Activated CD4-positive, alpha-beta T cell treated with anti-CD3 and anti-CD28 coated beads, Interleukin-2, amount 10 ng/mL, durations not matched to agents 24 days and 14 days (primary cell): ENCODE results near the gene KRTAP4-7. TPM values are rescaled to one million over a fixed set of nuclear protein-coding genes. Genes with fewer than 3 reads are reported as not detected.
"Not testable (repeated sequence)": the region's sequence is repeated elsewhere in the genome, so short reads cannot be mapped to it uniquely, and the experiment has no call there.

ENCODE experiments used
- DNase-seq: peaks from one replicate; pipeline ENCODE4 v3.0.0; 2022
- H3K27ac Mint-ChIP-seq: one replicate; pipeline ENCODE4 v1.8.0; 2022; ENCODE audit warnings: mild to moderate bottlenecking, mixed read lengths
- H3K27me3 Mint-ChIP-seq: one replicate; pipeline ENCODE4 v1.8.0; 2022; ENCODE audit warnings: mixed read lengths
- H3K36me3 Mint-ChIP-seq: one replicate; pipeline ENCODE4 v1.8.0; 2022; ENCODE audit warnings: low read depth, mild to moderate bottlenecking, mixed read lengths
- H3K4me1 Mint-ChIP-seq: one replicate; pipeline ENCODE4 v1.8.0; 2021; ENCODE audit warnings: mixed read lengths
- H3K4me3 Mint-ChIP-seq: one replicate; pipeline ENCODE4 v1.8.0; 2022; ENCODE audit warnings: mild to moderate bottlenecking, moderate library complexity, mixed read lengths
- H3K9me3 Mint-ChIP-seq: one replicate; pipeline ENCODE4 v1.8.0; 2021; ENCODE audit warnings: mixed read lengths
- intact Hi-C: fragments of 100-400 bp; cut with micrococcal nuclease; formaldehyde crosslinking; loops from one replicate; pipeline ENCODE4 v1.15.1; 2023
- total RNA-seq: library from RNA; stranded (reverse); gene quantifications from 2 replicates; pipeline ENCODE4 v1.2.3, GENCODE V29; 2022

Gene KRTAP4-7
- total RNA-seq, 1 donor from 2014 or later = not detected

- Mint-ChIP-seq H3K4me3 (no peak overlapping the region), H3K9me3 (peaks cover 4% of the 10 kb centered on the region), H3K27me3 (peaks cover 6% of the 10 kb centered on the region), H3K4me1 (no peaks in the 10 kb centered on the region), H3K27ac (no peak overlapping the region), H3K36me3 (no peaks in the 10 kb centered on the region)
- intact Hi-C loops = no loop called here
- no peak for DNase-seq
These were observed 27.4 kb downstream of the KRTAP4-7 start for GRCh38 chr17:41111151-41111885.

GRCh38 chr17:41116297-41116696 lies 32.3 kb downstream of the KRTAP4-7 start:
- no peaks in the 10 kb centered on the region for H3K36me3 Mint-ChIP-seq
- intact Hi-C loops = no loop called here
- no peak overlapping the region for H3K27ac Mint-ChIP-seq
- H3K9me3 Mint-ChIP-seq = peaks cover 4% of the 10 kb centered on the region
- peaks cover 3% of the 10 kb centered on the region for H3K27me3 Mint-ChIP-seq
- no peak overlapping the region for H3K4me3 Mint-ChIP-seq
- peaks cover 3% of the 10 kb centered on the region for H3K4me1 Mint-ChIP-seq
- DNase-seq = no peak

- H3K36me3 Mint-ChIP-seq, H3K27ac Mint-ChIP-seq, H3K4me3 Mint-ChIP-seq, DNase-seq, H3K27me3 Mint-ChIP-seq, H3K4me1 Mint-ChIP-seq, H3K9me3 Mint-ChIP-seq, intact Hi-C loops: not testable (repeated sequence)
These were observed 34.0 kb downstream of the KRTAP4-7 start, which contains the start of gene KRTAP4-11 for GRCh38 chr17:41117846-41118386. KRTAP4-11 (minus strand) TSS chr17:41118373; CDS start chr17:41118315, 58 bp downstream.

GRCh38 chr17:41118721-41119120 lies 34.8 kb downstream of the KRTAP4-7 start:
- intact Hi-C loops = no loop called here
- peaks cover 3% of the 10 kb centered on the region for H3K4me1 Mint-ChIP-seq
- H3K27me3 Mint-ChIP-seq = peaks cover 7% of the 10 kb centered on the region
- no peak overlapping the region for H3K4me3 Mint-ChIP-seq
- no peaks in the 10 kb centered on the region for H3K36me3 Mint-ChIP-seq
- H3K27ac Mint-ChIP-seq = no peak overlapping the region
- H3K9me3 Mint-ChIP-seq = peaks cover 4% of the 10 kb centered on the region
- DNase-seq = no peak

DNA sequence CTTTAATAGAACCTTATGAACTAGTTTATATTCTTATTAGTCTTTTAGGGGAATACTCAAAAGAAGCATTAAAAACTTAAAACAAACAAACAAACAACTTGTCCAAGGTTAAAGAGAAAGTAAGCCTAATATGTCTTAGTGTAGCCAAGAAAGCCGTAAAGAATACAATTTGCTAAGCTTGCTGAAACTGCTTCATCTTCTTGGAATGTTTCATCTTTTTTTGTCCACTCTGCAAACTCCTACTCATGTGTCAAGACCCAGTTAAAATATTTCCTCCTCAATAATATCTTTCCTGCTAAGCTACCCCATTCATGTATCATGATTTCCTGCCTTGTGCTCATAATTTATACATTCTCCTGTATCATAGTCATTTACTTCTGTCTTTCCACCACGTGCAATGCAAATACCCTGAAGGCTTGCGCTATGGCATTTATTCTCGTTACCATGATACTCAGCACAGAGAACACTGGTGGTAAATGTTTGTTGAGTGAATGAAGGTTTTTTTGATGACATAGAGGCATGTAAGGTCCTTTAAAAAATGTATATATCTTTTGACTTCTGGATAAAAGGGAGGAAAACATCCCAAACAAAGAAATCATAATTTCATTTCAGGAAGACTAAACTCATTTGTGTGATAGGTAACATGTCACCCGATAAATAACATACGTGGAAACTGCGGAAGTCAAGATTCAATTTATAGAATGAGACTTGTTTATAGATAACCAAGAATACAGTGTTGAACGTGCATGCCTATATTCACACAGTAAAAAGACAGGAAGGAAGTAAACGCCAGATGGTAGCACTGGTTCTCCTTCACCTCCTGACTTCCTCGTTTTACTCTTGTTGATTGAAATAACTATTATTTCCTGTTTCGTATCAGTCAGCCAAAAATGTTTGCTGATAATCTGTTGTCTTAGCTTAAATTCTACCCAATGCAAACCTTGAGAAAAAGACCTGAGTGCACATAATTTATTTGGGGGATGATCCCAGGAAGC lies 36.0 kb downstream of the KRTAP4-7 start:
- H3K9me3 Mint-ChIP-seq, intact Hi-C loops, H3K4me3 Mint-ChIP-seq, H3K27me3 Mint-ChIP-seq, H3K4me1 Mint-ChIP-seq, DNase-seq, H3K36me3 Mint-ChIP-seq, H3K27ac Mint-ChIP-seq: not testable (repeated sequence)

GRCh38 chr17:41121742-41122141 lies 37.8 kb downstream of the KRTAP4-7 start:
- intact Hi-C loops = no loop called here
- DNase-seq = no peak
- no peak overlapping the region for H3K27ac Mint-ChIP-seq
- peaks cover 3% of the 10 kb centered on the region for H3K4me1 Mint-ChIP-seq
- H3K27me3 Mint-ChIP-seq = peaks cover 4% of the 10 kb centered on the region
- H3K9me3 Mint-ChIP-seq = peaks cover 4% of the 10 kb centered on the region
- H3K4me3 Mint-ChIP-seq = no peak overlapping the region
- no peaks in the 10 kb centered on the region for H3K36me3 Mint-ChIP-seq

DNA sequence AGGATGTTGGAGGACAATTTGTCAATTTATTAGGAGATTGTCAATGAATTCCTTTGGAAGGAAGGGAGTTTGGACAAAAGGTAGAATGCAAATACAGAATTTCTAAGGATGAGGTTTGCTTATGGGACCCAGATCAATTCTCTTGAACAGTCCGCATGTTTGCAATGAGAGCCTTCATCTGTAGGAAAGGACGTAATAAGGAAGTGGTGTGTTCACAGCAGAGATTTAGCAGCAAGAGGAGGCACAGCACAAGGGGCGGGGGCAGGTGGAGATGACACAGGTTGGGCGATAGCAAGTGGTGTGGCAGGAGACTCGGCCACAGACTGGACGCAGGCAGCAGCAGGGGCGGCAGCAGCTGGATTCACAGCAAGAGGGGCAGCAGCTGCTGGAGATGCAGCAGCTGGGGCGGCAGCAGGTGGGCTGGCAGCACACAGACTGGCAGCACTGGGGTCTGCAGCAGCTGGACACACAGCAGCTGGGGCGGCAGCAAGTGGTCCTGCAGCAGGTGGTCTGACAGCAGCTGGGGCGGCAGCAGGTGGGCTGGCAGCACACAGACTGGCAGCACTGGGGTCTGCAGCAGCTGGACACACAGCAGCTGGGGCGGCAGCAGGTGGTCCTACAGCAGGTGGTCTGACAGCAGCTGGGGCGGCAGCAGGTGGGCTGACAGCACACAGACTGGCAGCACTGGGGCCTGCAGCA lies 39.5 kb downstream of the KRTAP4-7 start:
- H3K4me1 Mint-ChIP-seq, H3K27me3 Mint-ChIP-seq, H3K9me3 Mint-ChIP-seq, DNase-seq, H3K27ac Mint-ChIP-seq, intact Hi-C loops, H3K36me3 Mint-ChIP-seq, H3K4me3 Mint-ChIP-seq: not testable (repeated sequence)

- DNase-seq, intact Hi-C loops, H3K36me3 Mint-ChIP-seq, H3K4me3 Mint-ChIP-seq, H3K4me1 Mint-ChIP-seq, H3K9me3 Mint-ChIP-seq, H3K27me3 Mint-ChIP-seq, H3K27ac Mint-ChIP-seq: not testable (repeated sequence)
These were observed 40.0 kb downstream of the KRTAP4-7 start, which contains the start of gene KRTAP4-12 for GRCh38 chr17:41123991-41124371. KRTAP4-12 (minus strand) TSS chr17:41124182; CDS start chr17:41124122, 60 bp downstream.

GRCh38 chr17:41125064-41125463 lies 41.1 kb downstream of the KRTAP4-7 start:
- H3K9me3 Mint-ChIP-seq = peaks cover 4% of the 10 kb centered on the region
- DNase-seq = no peak
- intact Hi-C loops = no loop called here

DNA sequence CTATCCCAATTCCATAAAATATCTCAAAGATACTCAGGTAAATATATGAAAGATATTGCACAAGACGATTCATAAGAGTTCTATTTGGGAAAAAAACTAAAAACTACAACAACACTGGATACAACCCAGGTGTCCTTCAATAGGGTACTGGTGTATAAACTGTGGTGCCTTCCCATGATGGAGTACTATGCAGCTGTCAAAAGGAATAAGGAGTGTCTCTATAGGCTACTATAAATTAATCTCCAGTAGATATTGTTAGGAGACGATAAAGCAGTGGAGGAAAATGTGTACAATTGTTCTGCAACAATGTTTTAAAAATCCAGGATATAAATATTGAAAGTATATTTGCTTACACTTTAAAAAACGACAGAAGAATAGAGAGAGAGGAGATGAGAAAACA lies 42.5 kb downstream of the KRTAP4-7 start:
- Mint-ChIP-seq H3K27me3 (peaks cover 4% of the 10 kb centered on the region), H3K9me3 (no peaks in the 10 kb centered on the region), H3K4me1 (no peaks in the 10 kb centered on the region), H3K36me3 (no peaks in the 10 kb centered on the region), H3K4me3 (no peak overlapping the region), H3K27ac (no peak overlapping the region)
- intact Hi-C loops = no loop called here
- DNase-seq = no peak

More at GRCh38 chr17:41125064-41125463, 41.1 kb downstream of the KRTAP4-7 start:
- peaks cover 4% of the 10 kb centered on the region for H3K27me3 Mint-ChIP-seq
- peaks cover 3% of the 10 kb centered on the region for H3K4me1 Mint-ChIP-seq
- H3K4me3 Mint-ChIP-seq = no peak overlapping the region
- no peak overlapping the region for H3K27ac Mint-ChIP-seq
- H3K36me3 Mint-ChIP-seq = no peaks in the 10 kb centered on the region

GRCh38 chr17:41127371-41127770 lies 43.4 kb downstream of the KRTAP4-7 start:
- intact Hi-C loops = no loop called here
- Mint-ChIP-seq H3K4me3 (no peak overlapping the region), H3K9me3 (no peaks in the 10 kb centered on the region), H3K36me3 (no peaks in the 10 kb centered on the region), H3K4me1 (no peaks in the 10 kb centered on the region), H3K27me3 (peaks cover 4% of the 10 kb centered on the region), H3K27ac (no peak overlapping the region)
- DNase-seq = no peak

- intact Hi-C loops = no loop called here
- Mint-ChIP-seq H3K27ac (no peak overlapping the region), H3K4me1 (no peaks in the 10 kb centered on the region), H3K27me3 (no peaks in the 10 kb centered on the region), H3K4me3 (no peak overlapping the region), H3K9me3 (no peaks in the 10 kb centered on the region), H3K36me3 (no peaks in the 10 kb centered on the region)
- no peak for DNase-seq
These were observed 48.0 kb downstream of the KRTAP4-7 start for GRCh38 chr17:41131979-41132378.

GRCh38 chr17:41133880-41134735 lies 50.2 kb downstream of the KRTAP4-7 start:
- no peaks in the 10 kb centered on the region for H3K4me1 Mint-ChIP-seq
- intact Hi-C loops = no loop called here
- H3K9me3 Mint-ChIP-seq = peaks cover 7% of the 10 kb centered on the region
- peaks cover 3% of the 10 kb centered on the region for H3K27me3 Mint-ChIP-seq
- H3K27ac Mint-ChIP-seq = no peak overlapping the region
- no peak for DNase-seq
- no peaks in the 10 kb centered on the region for H3K36me3 Mint-ChIP-seq
- H3K4me3 Mint-ChIP-seq = no peak overlapping the region
